ENCODE results near the gene GLRB.
"Not testable (repeated sequence)": the region's sequence is repeated elsewhere in the genome, so short reads cannot be mapped to it uniquely, and the experiment has no call there.

Gene GLRB

DNA sequence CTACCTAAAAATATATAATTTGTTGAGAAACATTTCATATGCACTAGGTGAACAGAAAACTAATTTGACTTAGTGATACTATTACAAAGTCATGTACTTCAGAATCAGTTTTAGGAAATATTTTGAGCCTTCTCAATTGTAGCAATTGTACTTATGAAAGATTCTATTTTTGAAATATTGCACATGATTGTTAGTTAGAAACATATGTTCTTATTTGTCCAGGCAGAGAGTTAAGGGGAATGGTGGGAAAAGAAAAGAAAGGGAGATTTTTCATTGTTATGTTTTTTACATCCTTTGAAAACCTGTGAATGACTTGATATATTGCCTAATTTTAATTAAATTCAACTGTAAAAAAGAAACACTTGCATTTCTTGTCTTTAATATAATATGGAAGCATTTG is 66.0 kb downstream of the GLRB start:
- DNase-seq = no peak

- DNase-seq = no peak
Observed at GRCh38 chr4:157143369-157143768, 67.4 kb downstream of the GLRB start.

- DNase-seq = no peak
Observed at GRCh38 chr4:157151711-157152110, 75.8 kb downstream of the GLRB start.

DNA sequence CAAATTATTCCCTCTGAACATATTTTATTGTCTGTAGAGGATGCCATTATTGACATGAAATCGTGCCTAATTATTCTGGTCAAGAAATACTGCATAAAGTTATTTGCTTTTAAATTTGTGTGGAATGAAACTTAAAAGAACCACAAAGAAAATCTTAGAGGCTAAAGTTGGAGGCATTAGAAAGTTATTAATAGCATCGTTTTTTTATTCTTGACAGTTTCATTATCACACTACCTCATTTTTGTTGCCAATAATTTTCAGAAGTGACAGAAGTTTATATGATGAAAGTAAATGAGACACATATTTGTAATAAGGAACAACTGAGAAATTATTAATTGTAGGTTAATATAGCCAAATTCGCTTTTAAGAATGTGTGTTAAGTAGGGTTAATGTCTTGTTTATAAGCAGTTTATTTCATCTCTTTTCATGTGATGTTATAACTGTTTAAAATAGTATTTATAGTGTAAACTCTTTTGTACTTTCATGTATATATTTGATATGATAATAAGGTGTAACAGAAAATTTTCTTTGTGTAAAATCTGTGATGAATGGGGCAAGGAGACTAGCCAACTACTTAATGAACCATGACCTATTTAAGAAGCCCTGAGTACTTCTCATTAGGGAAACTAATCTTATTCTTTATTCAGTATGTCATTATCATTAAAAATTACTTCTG is 90.1 kb downstream of the GLRB start:
- DNase-seq = no peak

- DNase-seq = no peak
Observed at GRCh38 chr4:157170321-157170720, 94.4 kb downstream of the GLRB start.

DNA sequence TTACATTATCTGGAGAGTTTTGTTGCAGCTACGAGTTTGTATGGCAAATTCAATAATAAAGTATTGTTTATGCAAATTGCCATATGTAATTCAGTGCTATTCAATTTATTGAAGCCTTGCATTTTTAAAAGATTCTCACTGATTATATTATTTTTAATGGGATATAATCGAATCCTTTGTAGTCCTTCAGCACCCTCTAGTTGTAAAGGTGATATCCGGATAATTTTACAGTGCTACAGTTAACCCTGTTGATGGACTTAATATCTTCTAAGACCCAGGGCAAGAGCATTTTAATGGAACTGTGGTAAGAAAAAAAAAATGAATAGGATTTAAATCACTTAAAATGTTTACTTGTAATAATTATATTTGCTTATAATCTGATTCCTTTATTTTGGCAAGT is 96.1 kb downstream of the GLRB start:
- no peak for DNase-seq

- DNase-seq = not testable (repeated sequence)
Observed at GRCh38 chr4:157180268-157180667, 104.3 kb downstream of the GLRB start.

DNA sequence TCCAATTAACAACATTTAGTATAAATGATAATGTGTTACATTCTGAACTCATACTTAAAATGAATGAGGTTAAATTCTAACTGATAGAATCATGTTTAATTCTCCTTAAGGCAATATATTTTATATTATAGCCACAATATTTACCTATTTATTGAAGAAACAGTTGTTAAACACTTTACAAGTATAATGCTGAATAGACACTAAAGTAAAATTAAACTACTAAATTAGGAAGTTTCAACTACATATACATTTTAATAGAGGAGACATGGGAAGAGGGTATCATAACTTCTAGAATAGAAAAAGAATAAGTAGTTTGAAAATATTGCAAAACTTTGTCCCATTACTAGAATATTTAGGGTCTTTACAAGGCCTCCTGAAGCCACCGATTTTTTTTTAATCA is 108.3 kb downstream of the GLRB start:
- no peak for DNase-seq

DNA sequence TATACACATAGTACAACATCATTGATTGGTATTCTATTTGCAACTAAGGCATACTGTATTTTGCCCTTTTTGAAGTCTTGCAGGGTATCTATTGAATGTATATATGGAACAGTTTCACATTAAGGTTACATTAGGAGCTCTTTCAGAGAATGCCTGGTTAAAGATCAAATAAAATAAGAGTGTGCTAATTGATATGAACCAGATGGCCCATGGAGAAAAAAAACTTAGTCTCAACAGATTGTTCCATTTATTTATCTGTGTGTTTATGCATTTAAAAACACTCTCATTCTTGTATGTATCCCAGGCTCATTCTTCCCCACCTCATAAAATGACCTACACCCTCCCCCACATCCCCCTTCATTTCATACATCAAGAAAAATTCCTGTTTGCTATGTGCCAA is 109.4 kb downstream of the GLRB start:
- no peak for DNase-seq

GRCh38 chr4:157195374-157195773 is 119.4 kb downstream of the GLRB start:
- DNase-seq = no peak

GRCh38 chr4:157196046-157196445 is 120.1 kb downstream of the GLRB start:
- no peak for DNase-seq

- DNase-seq = no peak
Observed at GRCh38 chr4:157204634-157205244, 128.8 kb downstream of the GLRB start.

DNA sequence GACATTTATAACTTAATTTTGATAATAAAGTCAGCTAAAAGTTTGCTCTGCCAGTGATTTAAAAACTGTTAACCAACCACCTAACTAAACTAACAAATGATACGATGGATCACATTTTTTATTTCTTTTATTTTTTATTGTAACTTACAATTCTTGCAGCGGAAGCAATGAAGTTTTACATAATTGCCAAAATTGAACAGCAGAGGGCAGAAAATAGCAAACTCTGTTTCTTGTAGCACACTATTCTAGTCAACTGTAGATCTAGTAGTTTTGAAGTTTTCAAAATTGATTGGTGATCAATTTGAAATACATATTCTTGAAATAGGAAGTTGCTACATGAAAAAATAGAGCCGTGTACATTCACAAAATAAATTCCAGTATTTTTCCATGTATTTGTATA is 141.8 kb downstream of the GLRB start:
- DNase-seq = no peak

DNA sequence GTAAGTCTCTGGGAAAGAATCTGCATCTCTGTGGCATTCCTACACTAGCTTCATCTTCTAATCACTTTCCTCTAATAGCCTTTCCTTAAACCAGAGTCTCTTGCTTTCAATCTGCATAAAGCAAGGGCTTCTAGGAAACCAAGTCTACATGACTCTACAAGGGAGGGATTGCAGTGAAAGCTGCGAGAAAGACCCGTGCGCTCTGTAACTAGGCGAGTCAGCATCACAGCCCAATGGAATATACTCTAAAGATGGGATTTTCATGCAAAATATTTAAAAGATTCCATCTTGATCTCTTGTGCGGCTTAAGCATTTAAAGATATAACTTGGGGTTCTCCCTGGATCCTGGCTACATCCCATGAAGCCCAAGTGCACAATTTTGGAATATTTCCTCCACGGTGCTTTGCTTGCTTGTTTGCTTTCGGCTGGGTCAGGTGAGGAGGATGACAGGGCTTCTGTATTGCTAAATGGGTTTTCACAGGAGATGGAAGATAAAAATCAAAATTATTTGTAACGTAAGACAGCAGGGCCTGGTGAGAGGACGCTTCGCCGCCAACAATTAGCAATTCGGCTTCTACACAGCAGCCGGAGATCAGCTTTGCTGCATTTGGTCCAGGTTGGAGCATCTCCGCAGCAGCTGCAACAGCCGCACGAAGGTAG is 143.9 kb downstream of the GLRB start:
- no peak for DNase-seq

- peak; percentile 51 for DNase-seq
Observed at GRCh38 chr4:157220371-157220881, 144.5 kb downstream of the GLRB start, which contains the start of gene GRIA2. Gene GRIA2 (plus strand): TSS chr4:157220728. CDS start chr4:157221043, 315 bp downstream.

DNA sequence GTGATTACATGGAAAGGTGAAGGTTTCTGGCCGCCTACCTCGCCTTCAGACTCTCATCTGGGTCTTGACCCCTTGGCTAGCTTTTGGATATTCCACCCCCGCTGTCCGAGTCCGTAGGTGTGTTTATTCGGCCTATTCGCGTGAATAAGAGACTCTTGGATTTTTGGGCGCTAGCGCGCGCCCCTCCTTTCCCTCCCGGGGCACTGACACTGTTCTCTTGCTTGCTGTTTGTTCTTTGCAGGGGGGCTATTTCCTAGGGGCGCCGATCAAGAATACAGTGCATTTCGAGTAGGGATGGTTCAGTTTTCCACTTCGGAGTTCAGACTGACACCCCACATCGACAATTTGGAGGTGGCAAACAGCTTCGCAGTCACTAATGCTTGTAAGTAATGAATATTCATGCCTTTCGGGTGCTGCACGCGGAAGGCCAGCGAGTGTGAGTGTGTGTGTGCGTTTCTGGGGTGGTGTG is 145.5 kb downstream of the GLRB start:
- no peak for DNase-seq

Data from NCI-H2171 (cell line).